AG10803 (cell line): ENCODE measurements around the gene ESPL1.
"Not testable (repeated sequence)": the region's sequence is repeated elsewhere in the genome, so short reads cannot be mapped to it uniquely, and the experiment has no call there.

ENCODE experiments used
- DNase-seq: peaks from one replicate; pipeline ENCODE4 v3.0.0; 2010; ENCODE audit warnings: low read depth
- H3K4me3 ChIP-seq: 2 replicates; pipeline ENCODE4 v1.5.1; 2011; ENCODE audit warnings: mild to moderate bottlenecking, low read length, control low read depth
- TF ChIP-seq, protein P1 (sequence below): conservative IDR thresholded peaks from 2 replicates; pipeline ENCODE4 v1.5.1; 2011; ENCODE audit warnings: mild to moderate bottlenecking, low read length, control low read depth, inconsistent platforms

The ESPL1 gene

GRCh38 chr12:53330671-53331070 is 62.6 kb downstream of the ESPL1 start:
- no peak overlapping the region for H3K4me3 ChIP-seq
- DNase-seq: no peak
- TF ChIP-seq, protein P1, sequence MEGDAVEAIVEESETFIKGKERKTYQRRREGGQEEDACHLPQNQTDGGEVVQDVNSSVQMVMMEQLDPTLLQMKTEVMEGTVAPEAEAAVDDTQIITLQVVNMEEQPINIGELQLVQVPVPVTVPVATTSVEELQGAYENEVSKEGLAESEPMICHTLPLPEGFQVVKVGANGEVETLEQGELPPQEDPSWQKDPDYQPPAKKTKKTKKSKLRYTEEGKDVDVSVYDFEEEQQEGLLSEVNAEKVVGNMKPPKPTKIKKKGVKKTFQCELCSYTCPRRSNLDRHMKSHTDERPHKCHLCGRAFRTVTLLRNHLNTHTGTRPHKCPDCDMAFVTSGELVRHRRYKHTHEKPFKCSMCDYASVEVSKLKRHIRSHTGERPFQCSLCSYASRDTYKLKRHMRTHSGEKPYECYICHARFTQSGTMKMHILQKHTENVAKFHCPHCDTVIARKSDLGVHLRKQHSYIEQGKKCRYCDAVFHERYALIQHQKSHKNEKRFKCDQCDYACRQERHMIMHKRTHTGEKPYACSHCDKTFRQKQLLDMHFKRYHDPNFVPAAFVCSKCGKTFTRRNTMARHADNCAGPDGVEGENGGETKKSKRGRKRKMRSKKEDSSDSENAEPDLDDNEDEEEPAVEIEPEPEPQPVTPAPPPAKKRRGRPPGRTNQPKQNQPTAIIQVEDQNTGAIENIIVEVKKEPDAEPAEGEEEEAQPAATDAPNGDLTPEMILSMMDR: no peak

- not testable (repeated sequence) for DNase-seq, H3K4me3 ChIP-seq
Observed at GRCh38 chr12:53332339-53332738, 64.2 kb downstream of the ESPL1 start.

DNA sequence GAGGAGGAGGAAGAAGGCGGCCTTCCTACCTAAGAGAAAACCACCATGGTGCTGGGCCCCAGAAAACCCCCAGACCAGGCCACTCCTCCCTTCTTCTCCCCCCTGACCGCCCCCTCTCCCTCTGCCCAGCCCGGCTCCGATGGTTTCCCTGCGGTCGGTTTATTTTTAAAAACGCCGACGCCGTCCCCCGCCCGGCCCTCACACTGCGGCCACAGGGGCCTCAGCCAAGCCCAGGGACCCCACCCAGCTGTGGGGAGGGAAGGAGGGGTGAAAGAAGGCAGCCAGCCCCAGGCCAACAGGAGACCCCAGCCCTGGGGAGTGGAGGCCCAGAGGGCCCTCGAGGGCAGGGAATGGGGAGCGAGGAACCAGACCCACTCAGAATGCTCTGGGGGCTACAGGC is 64.6 kb downstream of the ESPL1 start:
- H3K4me3 ChIP-seq: no peak overlapping the region
- TF ChIP-seq, protein P1: no peak
- no peak for DNase-seq

DNA sequence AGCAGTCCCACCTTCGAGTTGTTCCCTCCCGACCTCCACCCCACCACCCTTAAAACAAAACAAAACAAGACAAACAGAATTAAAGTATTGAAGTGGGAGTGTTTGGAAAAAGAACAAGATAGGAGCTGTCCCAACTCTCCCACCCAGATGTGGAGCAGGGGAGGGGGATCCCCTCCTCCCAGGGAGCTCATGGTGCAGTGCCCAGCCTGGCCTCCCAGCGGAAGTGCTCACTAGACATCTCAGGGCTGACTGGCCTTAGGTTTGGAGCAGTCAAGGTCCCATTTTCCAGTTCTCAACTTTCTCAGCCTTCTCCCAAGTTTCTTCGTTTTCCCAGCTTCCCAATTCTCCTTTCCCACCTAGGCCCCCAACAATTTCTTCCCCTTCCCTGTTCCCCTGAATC is 65.2 kb downstream of the ESPL1 start:
- H3K4me3 ChIP-seq: no peak overlapping the region
- TF ChIP-seq, protein P1: no peak
- no peak for DNase-seq

- TF ChIP-seq, protein P1: no peak
- no peak for DNase-seq
- H3K4me3 ChIP-seq: no peak overlapping the region
Observed at GRCh38 chr12:53333845-53334244, 65.7 kb downstream of the ESPL1 start.

- H3K4me3 ChIP-seq: no peak overlapping the region
- TF ChIP-seq, protein P1: no peak
- no peak for DNase-seq
Observed at GRCh38 chr12:53334822-53335221, 66.7 kb downstream of the ESPL1 start.

DNA sequence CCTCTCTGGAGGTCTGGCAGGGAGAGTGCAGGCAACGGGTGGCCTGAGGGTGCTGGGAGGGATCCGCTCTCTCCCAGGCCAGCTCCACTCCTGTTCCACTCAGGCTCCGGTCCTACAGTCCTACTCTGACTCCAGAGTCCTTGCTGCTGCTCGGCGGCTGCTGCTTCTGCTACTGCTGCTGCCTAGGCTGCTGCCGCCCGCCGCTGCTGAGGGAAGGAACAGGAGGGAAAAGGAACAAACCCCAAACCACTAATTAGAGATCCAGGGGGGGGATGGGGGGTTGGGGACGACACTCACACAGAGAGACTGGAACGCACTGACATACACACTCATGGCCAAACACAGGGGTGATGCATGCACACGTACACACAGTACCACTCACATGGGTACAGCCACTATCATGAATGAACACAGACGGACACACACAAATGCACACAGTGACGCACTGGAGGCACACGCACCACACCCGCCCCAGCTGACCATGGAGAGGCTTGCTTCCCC is 68.1 kb downstream of the ESPL1 start, which contains the start of gene SP7:
Gene SP7 (minus strand): TSS at position 174 of the 501 bp plus-strand sequence. CDS start 708 bp downstream, outside the sequence.
- no peak within 1 kb of the TSS for H3K4me3 ChIP-seq
- DNase-seq: peak; percentile 15
- TF ChIP-seq, protein P1: no peak

- H3K4me3 ChIP-seq: no peak overlapping the region
- DNase-seq: no peak
Observed at GRCh38 chr12:53338017-53338416, 69.9 kb downstream of the ESPL1 start.

More at GRCh38 chr12:53338017-53338416, 69.9 kb downstream of the ESPL1 start:
- TF ChIP-seq, protein P1: no peak
